ENCODE measurements around the gene SLX4IP.

SLX4IP gene

DNA sequence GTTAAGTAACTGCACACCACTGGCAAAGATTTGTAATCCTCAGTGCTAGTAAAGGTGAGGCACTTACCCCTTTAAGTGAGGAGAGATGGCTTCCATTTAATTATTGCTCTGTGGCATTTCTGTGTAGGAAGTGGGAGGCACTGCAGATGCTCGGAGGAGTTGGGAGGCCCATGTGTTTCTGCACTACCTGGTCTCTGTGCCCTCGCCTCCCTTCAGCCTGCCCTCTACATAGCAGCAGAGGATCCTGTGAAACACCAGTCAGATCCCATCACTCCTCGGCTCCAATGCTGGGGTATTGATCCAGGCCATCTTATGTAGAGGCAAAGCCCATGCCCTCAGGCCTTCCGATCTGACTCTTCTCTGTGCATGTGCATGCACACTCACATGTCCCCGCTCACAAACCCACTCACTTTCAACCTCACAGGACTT, 67.0 kb downstream of the SLX4IP start:
- TF ChIP-seq, protein P1, sequence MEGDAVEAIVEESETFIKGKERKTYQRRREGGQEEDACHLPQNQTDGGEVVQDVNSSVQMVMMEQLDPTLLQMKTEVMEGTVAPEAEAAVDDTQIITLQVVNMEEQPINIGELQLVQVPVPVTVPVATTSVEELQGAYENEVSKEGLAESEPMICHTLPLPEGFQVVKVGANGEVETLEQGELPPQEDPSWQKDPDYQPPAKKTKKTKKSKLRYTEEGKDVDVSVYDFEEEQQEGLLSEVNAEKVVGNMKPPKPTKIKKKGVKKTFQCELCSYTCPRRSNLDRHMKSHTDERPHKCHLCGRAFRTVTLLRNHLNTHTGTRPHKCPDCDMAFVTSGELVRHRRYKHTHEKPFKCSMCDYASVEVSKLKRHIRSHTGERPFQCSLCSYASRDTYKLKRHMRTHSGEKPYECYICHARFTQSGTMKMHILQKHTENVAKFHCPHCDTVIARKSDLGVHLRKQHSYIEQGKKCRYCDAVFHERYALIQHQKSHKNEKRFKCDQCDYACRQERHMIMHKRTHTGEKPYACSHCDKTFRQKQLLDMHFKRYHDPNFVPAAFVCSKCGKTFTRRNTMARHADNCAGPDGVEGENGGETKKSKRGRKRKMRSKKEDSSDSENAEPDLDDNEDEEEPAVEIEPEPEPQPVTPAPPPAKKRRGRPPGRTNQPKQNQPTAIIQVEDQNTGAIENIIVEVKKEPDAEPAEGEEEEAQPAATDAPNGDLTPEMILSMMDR (IDR thresholded peaks at IDR 0.05; ENCODE audit: borderline replicate concordance, insufficient read depth, low read depth, low read length): no peak
- H3K4me3 ChIP-seq (ENCODE audit: low read depth, low read length): no peak overlapping the region

DNA sequence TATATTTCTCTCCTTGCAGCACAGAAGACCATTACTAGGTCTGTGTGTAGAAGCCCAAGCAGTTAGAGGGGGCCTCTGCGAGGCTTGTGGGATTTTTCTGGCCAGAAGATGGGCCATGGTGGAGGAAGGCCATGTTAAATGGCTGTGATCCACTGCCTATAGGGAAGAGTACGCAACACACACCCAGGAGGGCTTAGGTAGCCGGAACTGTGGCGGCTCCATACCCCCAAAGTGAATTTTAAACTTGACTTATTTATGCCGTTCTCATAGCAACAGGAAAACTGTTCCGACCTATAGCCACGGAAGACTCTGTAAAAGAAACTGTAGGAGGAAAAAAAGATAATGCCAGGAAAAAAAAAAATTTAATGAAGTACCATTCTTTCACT, 69.5 kb downstream of the SLX4IP start:
- H3K4me3 ChIP-seq (ENCODE audit: low read depth, low read length): no peak overlapping the region
- TF ChIP-seq, protein P1 (IDR thresholded peaks at IDR 0.05; ENCODE audit: borderline replicate concordance, insufficient read depth, low read depth, low read length): no peak

DNA sequence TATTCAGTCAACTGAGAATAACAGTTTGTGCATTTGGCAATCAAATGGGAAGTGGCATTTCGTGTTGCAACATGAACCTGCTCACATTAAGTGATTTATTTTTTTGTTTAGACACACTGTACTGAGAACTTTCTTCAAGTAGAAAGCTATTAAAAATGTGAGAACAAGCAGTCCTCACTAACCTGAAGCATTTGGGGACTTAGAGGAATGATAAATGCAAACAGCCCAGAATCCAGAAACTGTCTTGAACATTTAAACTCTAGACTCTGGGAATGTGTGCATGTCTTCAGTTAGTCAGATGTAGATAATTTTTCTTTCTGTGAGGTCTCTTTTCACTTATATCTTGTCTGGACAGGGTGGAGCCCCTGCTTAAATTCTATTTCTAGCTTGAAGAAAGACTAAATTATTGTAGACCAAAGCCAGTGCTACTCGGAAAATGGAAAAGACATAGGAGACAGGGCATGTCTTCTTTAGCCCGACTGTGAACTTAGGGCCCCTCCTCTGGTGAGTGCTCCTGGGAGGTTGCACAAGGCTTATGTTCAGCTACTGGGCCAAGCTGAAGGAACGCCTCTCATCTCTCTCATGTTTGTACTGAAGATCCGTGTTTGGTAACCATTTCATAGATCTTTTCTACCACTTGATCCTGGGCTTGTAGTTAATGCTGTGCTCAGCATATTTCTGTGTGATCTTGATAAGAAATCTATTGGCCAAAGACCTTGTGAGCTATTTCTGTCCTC, 70.1 kb downstream of the SLX4IP start:
- H3K4me3 ChIP-seq (ENCODE audit: low read depth, low read length): no peak overlapping the region
- TF ChIP-seq, protein P1 (IDR thresholded peaks at IDR 0.05; ENCODE audit: borderline replicate concordance, insufficient read depth, low read depth, low read length): no peak

DNA sequence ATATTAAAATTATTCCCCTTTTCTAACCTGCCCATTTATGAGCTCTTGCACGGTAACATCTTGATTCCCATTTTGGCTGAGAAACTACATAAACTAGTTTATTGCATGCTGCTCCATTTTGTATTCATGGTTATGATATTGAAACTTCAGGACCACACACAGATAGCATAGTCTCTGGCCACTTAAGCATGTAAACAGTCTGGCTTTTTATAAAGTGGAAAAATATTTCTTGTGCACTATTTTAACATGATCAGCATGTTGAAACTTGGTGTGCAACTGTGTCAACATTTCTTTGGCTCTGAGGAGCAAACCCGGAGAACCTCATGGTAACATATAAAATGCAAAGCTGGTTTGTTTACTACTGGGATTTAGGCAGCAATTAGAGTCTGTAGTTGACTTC, 70.7 kb downstream of the SLX4IP start:
- no peak overlapping the region for H3K4me3 ChIP-seq (ENCODE audit: low read depth, low read length)
- TF ChIP-seq, protein P1 (IDR thresholded peaks at IDR 0.05; ENCODE audit: borderline replicate concordance, insufficient read depth, low read depth, low read length): no peak

DNA sequence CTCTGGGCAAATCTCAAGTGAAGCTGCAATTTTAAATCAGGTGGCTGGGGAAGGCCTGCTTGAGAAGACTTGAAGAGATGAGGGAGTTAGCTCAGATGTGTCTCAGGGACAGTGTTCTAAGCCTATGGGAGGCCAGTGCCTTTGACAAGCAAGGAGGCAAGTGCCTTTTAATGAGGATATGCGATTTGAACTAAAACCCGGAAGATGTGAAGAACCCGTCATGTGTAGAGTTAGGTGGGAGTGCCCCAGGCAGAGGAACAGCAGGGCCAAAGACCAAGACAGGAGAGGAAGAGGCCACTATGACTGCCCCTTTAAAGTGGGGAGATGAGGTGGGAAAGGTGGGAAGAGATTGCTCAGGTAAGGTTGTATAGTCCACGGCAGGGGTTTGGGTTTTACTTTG, 71.9 kb downstream of the SLX4IP start:
- TF ChIP-seq, protein P1 (IDR thresholded peaks at IDR 0.05; ENCODE audit: borderline replicate concordance, insufficient read depth, low read depth, low read length): no peak
- no peak overlapping the region for H3K4me3 ChIP-seq (ENCODE audit: low read depth, low read length)

DNA sequence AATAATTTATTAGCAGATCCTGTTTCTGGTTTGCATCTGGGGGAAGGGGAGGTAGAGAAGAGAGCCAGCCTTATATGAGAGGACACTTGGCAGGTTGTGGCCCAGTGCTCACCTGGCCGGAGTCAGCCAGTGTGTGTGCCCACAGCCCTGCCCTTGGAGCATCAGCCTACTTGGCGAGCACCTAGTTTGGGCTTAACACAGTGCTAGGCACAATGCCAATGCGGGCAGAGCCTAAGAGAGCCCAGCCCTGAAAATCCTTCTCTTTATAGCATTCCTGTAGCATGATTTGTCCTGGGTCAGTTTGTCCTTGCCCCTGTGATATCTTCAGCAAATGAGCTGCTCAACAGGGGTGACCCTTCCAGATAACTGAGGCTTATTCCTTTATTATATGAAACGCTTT, 73.0 kb downstream of the SLX4IP start:
- TF ChIP-seq, protein P1 (IDR thresholded peaks at IDR 0.05; ENCODE audit: borderline replicate concordance, insufficient read depth, low read depth, low read length): no peak

More for the DNA sequence above, 73.0 kb downstream of the SLX4IP start:
- H3K4me3 ChIP-seq (ENCODE audit: low read depth, low read length): no peak overlapping the region

Measured in GM12875 (cell line).